ENCODE results near the gene IGFN1. TPM values are rescaled to one million over a fixed set of nuclear protein-coding genes. Genes with fewer than 3 reads are reported as not detected.

The IGFN1 gene
- total RNA-seq, 1 experiment from 2014 or later: not detected

GRCh38 chr1:201147396-201148015 lies 43.1 kb upstream of the IGFN1 start:
- H3K56ac ChIP-seq (ENCODE audit: insufficient read length, low read depth, low read length): no peak overlapping the region
- no peak overlapping the region for H3K14ac ChIP-seq (ENCODE audit: insufficient read depth, low read length)
- no peak for DNase-seq
- no peak overlapping the region for H3K18ac ChIP-seq (ENCODE audit: insufficient read length, low read depth, low read length)
- no peak overlapping the region for H2BK5ac ChIP-seq (ENCODE audit: insufficient read length, low read length)
- Mint-ChIP-seq H3K36me3 (ENCODE audit: insufficient read depth in 1 of 3, low read depth in 3 of 3) (peaks cover 64 to 99% (median 96%) of the 10 kb centered on the region in 3 experiments), H3K4me3 (no peak overlapping the region), H3K27ac (peak overlapping the region in 2 of 3 experiments; percentile 41 to 64; a peak in 3 of 7 replicates), H3K4me1 (peaks cover under 1 to 2% of the 10 kb centered on the region in 2 experiments), H3K9me3 (no peaks in the 10 kb centered on the region), H3K27me3 (ENCODE audit: low read depth) (no peaks in the 10 kb centered on the region)
- H3K23me2 ChIP-seq (ENCODE audit: insufficient read length, low read depth, low read length, poor library complexity, severe bottlenecking): no peaks in the 10 kb centered on the region
- no peak overlapping the region for H4K91ac ChIP-seq (ENCODE audit: insufficient read length, low read depth, low read length)
- no peak overlapping the region for H2BK120ac ChIP-seq (ENCODE audit: low read depth, low read length, poor library complexity, severe bottlenecking)
- H3K79me1 ChIP-seq (ENCODE audit: insufficient read depth, low read depth, low read length, poor library complexity, severe bottlenecking): peaks cover 2% of the 10 kb centered on the region
- no peak overlapping the region for H3K9ac ChIP-seq (ENCODE audit: extremely low read depth, insufficient read length, low read length)
- H2AK5ac ChIP-seq (ENCODE audit: insufficient read length, low read length): no peak overlapping the region
- WGBS (ENCODE audit: extremely low coverage, insufficient read length, low lambda C conversion rate): no CpG with 5 or more reads among the region's 13 CpGs
- H3K4ac ChIP-seq (ENCODE audit: low read depth, low read length): no peak overlapping the region
- H4K5ac ChIP-seq (ENCODE audit: insufficient read length, low read depth, low read length): no peak overlapping the region
- H2BK15ac ChIP-seq (ENCODE audit: low read depth, low read length): no peak overlapping the region
- no peaks in the 10 kb centered on the region for H3K9me3 ChIP-seq (ENCODE audit: control insufficient read depth, low read depth, low read length)
- no peaks in the 10 kb centered on the region for H3K27me3 ChIP-seq (ENCODE audit: insufficient read depth, low read length)
- no peaks in the 10 kb centered on the region for H3K4me1 ChIP-seq (ENCODE audit: insufficient read depth, low read length)
- no peak overlapping the region for H3K27ac ChIP-seq (ENCODE audit: insufficient read length, low read depth, low read length)
- H2AFZ ChIP-seq (ENCODE audit: low read length): no peak overlapping the region
- no peak overlapping the region for H2BK20ac ChIP-seq (ENCODE audit: low read depth, low read length, poor library complexity, severe bottlenecking)
- H3T11ph ChIP-seq (ENCODE audit: low read length): no peak overlapping the region
- TF ChIP-seq CTCF (conservative IDR thresholded peaks at IDR 0.05): no peak
- H2BK12ac ChIP-seq (ENCODE audit: insufficient read length, low read depth, low read length): no peak overlapping the region
- H4K20me1 ChIP-seq (ENCODE audit: control insufficient read depth, insufficient read depth, insufficient read length): no peaks in the 10 kb centered on the region
- H3K4me2 ChIP-seq (ENCODE audit: insufficient read depth, insufficient read length, low read length): no peak overlapping the region
- H4K8ac ChIP-seq (replicated peaks; ENCODE audit: insufficient read length, low read depth, low read length): no peak overlapping the region
- no peaks in the 10 kb centered on the region for H3K79me2 ChIP-seq (ENCODE audit: insufficient read depth, low read length)
- H3K23ac ChIP-seq (ENCODE audit: insufficient read length, low read depth, low read length): no peak overlapping the region
